ENCODE data around the gene PERCC1. TPM values are rescaled to one million over a fixed set of nuclear protein-coding genes. Genes with fewer than 3 reads are reported as not detected.

Gene PERCC1
- total RNA-seq, 3 donors from 2014 or later = not detected

DNA sequence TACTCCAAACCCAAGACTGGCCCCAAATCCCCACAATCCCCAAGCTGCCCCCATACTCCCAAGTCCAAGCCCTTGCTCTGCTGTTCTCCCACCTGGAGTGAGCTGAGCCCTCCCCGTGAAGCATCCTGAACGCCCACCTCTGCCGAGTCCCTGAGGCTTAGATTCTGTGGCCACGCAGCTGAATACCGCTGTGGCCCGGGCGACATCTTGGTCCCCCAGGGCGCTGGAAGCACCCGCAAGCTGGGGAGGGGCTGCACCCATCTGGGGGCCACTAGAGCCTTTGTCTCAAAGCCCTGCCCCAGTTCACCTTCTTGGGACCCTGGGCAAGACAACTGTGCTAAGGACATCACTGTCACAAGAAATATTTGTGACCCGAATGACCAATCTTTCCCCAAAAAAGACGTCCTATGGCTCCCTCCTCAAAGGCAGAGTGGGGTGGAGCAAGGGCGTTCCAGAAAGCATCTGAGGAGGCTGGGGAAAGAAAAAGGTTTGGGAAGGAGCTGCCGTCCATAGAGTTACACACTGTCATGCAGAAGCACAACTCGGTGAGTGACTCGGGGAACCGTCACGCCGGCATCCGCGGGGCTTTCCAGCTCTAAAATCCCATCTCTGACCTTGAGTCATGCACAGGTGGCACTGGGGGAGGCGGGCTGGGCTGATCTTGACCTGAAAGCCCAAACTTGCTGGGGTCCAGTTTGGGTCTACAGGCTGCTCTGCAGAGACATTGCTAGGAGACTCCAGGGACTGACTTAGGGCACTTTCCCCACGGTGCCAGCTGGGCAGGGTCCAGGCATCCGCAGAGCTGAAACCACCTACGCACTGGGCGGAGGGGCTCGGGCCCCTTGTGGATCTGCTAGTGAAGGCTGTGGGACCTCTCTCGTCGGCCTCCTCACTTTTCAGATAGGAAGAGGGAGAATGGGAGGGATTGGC, 51.3 kb downstream of the PERCC1 start:
- intact Hi-C loops (cut with DNase I; ENCODE audit: low total_unique reads) = no loop called here
- Histone ChIP-seq H3K36me3 (no peaks in the 10 kb centered on the region), H3K4me1 (no peaks in the 10 kb centered on the region), H3K9me3 (no peaks in the 10 kb centered on the region), H3K27ac (no peak overlapping the region), H3K4me3 (no peak overlapping the region), H3K27me3 (no peaks in the 10 kb centered on the region)
- TF ChIP-seq POLR2A (IDR thresholded peaks at IDR 0.05) = no peak
- TF ChIP-seq POLR2AphosphoS5 (IDR thresholded peaks at IDR 0.05) = no peak
- TF ChIP-seq, protein P1, sequence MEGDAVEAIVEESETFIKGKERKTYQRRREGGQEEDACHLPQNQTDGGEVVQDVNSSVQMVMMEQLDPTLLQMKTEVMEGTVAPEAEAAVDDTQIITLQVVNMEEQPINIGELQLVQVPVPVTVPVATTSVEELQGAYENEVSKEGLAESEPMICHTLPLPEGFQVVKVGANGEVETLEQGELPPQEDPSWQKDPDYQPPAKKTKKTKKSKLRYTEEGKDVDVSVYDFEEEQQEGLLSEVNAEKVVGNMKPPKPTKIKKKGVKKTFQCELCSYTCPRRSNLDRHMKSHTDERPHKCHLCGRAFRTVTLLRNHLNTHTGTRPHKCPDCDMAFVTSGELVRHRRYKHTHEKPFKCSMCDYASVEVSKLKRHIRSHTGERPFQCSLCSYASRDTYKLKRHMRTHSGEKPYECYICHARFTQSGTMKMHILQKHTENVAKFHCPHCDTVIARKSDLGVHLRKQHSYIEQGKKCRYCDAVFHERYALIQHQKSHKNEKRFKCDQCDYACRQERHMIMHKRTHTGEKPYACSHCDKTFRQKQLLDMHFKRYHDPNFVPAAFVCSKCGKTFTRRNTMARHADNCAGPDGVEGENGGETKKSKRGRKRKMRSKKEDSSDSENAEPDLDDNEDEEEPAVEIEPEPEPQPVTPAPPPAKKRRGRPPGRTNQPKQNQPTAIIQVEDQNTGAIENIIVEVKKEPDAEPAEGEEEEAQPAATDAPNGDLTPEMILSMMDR (IDR thresholded peaks at IDR 0.05) = no peak
- no peak for DNase-seq (ENCODE audit: low spot score in 2 of 2)

Other genes starting within 250 kb of the PERCC1 start
- 1 to 10 TPM in 1 of 3 donors, under 1 TPM in 1, not detected in 1; 0.73 to 1.8 TPM for gene TPSG1, start 205.8 kb upstream of the PERCC1 start, total RNA-seq
- 100 to 1,000 TPM in 1 of 3 donors, 10 to 100 TPM in 1, 1 to 10 TPM in 1; 5.6 to 195 (median 22.4) TPM for gene TPSB2, start 200.9 kb upstream of the PERCC1 start, total RNA-seq
- gene TPSAB1, start 190.4 kb upstream of the PERCC1 start, total RNA-seq = 100 to 1,000 TPM in 1 of 3 donors, 10 to 100 TPM in 1, 1 to 10 TPM in 1; 5.9 to 156 (median 19.8) TPM
- 1 to 10 TPM; 1.6 to 5.9 (median 2.0) TPM for gene TPSD1, start 175.0 kb upstream of the PERCC1 start, total RNA-seq
- gene UBE2I, start 121.4 kb upstream of the PERCC1 start, total RNA-seq = 10 to 100 TPM; 52.5 to 67.8 (median 62.2) TPM
- 1 to 10 TPM; 2.7 to 8.2 (median 7.3) TPM for gene BAIAP3, start 97.4 kb upstream of the PERCC1 start, total RNA-seq
- 10 to 100 TPM; 54.4 to 72.3 (median 59.6) TPM for gene TSR3, start 79.2 kb upstream of the PERCC1 start, total RNA-seq
- gene GNPTG, start 79.1 kb upstream of the PERCC1 start, total RNA-seq = 10 to 100 TPM; 50.5 to 89.3 (median 58.4) TPM
- gene UNKL, start 16.4 kb upstream of the PERCC1 start, total RNA-seq = 10 to 100 TPM; 18.6 to 28.5 (median 27.5) TPM
- 10 to 100 TPM; 10.4 to 18.7 (median 14.6) TPM for gene UQCC4, start 10.3 kb upstream of the PERCC1 start, total RNA-seq
- 1 to 10 TPM in 1 of 3 donors, under 1 TPM in 2; 0.48 to 1.2 (median 0.98) TPM for gene CCDC154, start 13.5 kb downstream of the PERCC1 start, total RNA-seq
- 10 to 100 TPM; 52.2 to 72.3 (median 71.4) TPM for gene CLCN7, start 44.0 kb downstream of the PERCC1 start, total RNA-seq
- not detected for gene PTX4, start 57.9 kb downstream of the PERCC1 start, total RNA-seq
- 10 to 100 TPM; 15.2 to 27.5 (median 23.9) TPM for gene TELO2, start 62.3 kb downstream of the PERCC1 start, total RNA-seq
- 10 to 100 TPM; 27.8 to 37.0 (median 34.1) TPM for gene TMEM204, start 102.6 kb downstream of the PERCC1 start, total RNA-seq
- 10 to 100 TPM; 17.0 to 30.1 (median 23.9) TPM for gene IFT140, start 181.0 kb downstream of the PERCC1 start, total RNA-seq
- 10 to 100 TPM in 2 of 3 donors, 1 to 10 TPM in 1; 9.6 to 13.8 (median 10.8) TPM for gene CRAMP1, start 181.3 kb downstream of the PERCC1 start, total RNA-seq
- gene JPT2, start 247.2 kb downstream of the PERCC1 start, total RNA-seq = 10 to 100 TPM; 19.2 to 44.2 (median 36.0) TPM